Measurements from ENCODE around the gene RELL2. TPM values are rescaled to one million over a fixed set of nuclear protein-coding genes. Genes with fewer than 3 reads are reported as not detected.
A peak's percentile ranks its signal among the peaks of the same experiment; 100 is the strongest.

RELL2 gene
- total RNA-seq, 1 experiment from 2014 or later = 13.3 TPM

DNA sequence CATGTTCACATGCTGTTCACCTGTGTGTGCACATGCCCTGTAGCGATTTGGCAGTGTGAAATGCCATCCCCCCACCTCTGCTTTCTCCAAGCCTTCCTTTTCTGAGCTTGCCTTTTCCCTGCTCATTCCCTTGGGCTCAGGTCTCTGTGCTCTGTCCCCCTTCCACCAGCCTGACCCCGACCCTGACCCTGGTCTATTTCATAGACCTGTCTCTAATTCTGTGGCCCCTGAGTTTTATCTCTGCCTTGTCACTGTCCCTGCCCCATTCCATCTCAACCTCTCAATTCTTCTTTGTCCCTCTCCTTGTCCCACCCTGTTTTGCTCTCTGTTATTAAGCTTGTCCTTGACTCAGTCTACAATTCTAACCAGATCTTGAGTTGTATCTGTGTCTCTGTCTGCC is 44.5 kb downstream of the RELL2 start:
- DNase-seq (ENCODE audit: low read depth, low spot score) = no peak
- in situ Hi-C loops (cut with HindIII; ENCODE audit: low pct_unique_long_range_greater_than_20kb, low sequenced_read_pairs) (no loop called here), intact Hi-C loops (cut with micrococcal nuclease; ENCODE audit: unreplicated experiment) (no loop called here)
- Histone ChIP-seq H3K36me3 (ENCODE audit: control insufficient read depth, insufficient read depth, low read length) (no peaks in the 10 kb centered on the region), H3K4me1 (ENCODE audit: control insufficient read depth, insufficient read depth, low read length) (peaks cover 8% of the 10 kb centered on the region), H3K27me3 (ENCODE audit: control insufficient read depth, insufficient read depth, low read length) (no peaks in the 10 kb centered on the region), H3K4me3 (ENCODE audit: low read depth in 2 of 2, low read length in 2 of 2) (peak overlapping the region; percentile 29 to 59), H3K27ac (ENCODE audit: low read length) (peak overlapping the region; percentile 55; the same call in 1 of the 2 replicates), H3K9me3 (ENCODE audit: control insufficient read depth, insufficient read depth, low read depth, low read length) (no peaks in the 10 kb centered on the region)
- ChIA-PET CTCF (interaction anchor here (1.1 kb wide), 1 partner anchor 16 kb away, joined by 6 read pairs; no protein-coding TSS in a partner anchor), POLR2A (no interaction called here)
- ATAC-seq = peak; percentile 9; the same call in 1 of the 2 replicates
- TF ChIP-seq, protein P1, sequence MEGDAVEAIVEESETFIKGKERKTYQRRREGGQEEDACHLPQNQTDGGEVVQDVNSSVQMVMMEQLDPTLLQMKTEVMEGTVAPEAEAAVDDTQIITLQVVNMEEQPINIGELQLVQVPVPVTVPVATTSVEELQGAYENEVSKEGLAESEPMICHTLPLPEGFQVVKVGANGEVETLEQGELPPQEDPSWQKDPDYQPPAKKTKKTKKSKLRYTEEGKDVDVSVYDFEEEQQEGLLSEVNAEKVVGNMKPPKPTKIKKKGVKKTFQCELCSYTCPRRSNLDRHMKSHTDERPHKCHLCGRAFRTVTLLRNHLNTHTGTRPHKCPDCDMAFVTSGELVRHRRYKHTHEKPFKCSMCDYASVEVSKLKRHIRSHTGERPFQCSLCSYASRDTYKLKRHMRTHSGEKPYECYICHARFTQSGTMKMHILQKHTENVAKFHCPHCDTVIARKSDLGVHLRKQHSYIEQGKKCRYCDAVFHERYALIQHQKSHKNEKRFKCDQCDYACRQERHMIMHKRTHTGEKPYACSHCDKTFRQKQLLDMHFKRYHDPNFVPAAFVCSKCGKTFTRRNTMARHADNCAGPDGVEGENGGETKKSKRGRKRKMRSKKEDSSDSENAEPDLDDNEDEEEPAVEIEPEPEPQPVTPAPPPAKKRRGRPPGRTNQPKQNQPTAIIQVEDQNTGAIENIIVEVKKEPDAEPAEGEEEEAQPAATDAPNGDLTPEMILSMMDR (IDR thresholded peaks at IDR 0.05) = no peak
- TF ChIP-seq, protein P2, sequence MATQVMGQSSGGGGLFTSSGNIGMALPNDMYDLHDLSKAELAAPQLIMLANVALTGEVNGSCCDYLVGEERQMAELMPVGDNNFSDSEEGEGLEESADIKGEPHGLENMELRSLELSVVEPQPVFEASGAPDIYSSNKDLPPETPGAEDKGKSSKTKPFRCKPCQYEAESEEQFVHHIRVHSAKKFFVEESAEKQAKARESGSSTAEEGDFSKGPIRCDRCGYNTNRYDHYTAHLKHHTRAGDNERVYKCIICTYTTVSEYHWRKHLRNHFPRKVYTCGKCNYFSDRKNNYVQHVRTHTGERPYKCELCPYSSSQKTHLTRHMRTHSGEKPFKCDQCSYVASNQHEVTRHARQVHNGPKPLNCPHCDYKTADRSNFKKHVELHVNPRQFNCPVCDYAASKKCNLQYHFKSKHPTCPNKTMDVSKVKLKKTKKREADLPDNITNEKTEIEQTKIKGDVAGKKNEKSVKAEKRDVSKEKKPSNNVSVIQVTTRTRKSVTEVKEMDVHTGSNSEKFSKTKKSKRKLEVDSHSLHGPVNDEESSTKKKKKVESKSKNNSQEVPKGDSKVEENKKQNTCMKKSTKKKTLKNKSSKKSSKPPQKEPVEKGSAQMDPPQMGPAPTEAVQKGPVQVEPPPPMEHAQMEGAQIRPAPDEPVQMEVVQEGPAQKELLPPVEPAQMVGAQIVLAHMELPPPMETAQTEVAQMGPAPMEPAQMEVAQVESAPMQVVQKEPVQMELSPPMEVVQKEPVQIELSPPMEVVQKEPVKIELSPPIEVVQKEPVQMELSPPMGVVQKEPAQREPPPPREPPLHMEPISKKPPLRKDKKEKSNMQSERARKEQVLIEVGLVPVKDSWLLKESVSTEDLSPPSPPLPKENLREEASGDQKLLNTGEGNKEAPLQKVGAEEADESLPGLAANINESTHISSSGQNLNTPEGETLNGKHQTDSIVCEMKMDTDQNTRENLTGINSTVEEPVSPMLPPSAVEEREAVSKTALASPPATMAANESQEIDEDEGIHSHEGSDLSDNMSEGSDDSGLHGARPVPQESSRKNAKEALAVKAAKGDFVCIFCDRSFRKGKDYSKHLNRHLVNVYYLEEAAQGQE (IDR thresholded peaks at IDR 0.05; ENCODE audit: insufficient read depth in 1 of 2, low read depth in 2 of 2, low read length in 1 of 2) = no peak
- TF ChIP-seq TCF7L2 (IDR thresholded peaks at IDR 0.05; ENCODE audit: low read depth, low read length) = no peak
- TF ChIP-seq POLR2AphosphoS5 (IDR thresholded peaks at IDR 0.05; ENCODE audit: low read depth, low read length) = no peak
- TF ChIP-seq SIN3A (IDR thresholded peaks at IDR 0.05; ENCODE audit: borderline replicate concordance, insufficient read depth, low read depth, low read length) = no peak
- BruUV-seq (replicated peaks) = no TSS peak

DNA sequence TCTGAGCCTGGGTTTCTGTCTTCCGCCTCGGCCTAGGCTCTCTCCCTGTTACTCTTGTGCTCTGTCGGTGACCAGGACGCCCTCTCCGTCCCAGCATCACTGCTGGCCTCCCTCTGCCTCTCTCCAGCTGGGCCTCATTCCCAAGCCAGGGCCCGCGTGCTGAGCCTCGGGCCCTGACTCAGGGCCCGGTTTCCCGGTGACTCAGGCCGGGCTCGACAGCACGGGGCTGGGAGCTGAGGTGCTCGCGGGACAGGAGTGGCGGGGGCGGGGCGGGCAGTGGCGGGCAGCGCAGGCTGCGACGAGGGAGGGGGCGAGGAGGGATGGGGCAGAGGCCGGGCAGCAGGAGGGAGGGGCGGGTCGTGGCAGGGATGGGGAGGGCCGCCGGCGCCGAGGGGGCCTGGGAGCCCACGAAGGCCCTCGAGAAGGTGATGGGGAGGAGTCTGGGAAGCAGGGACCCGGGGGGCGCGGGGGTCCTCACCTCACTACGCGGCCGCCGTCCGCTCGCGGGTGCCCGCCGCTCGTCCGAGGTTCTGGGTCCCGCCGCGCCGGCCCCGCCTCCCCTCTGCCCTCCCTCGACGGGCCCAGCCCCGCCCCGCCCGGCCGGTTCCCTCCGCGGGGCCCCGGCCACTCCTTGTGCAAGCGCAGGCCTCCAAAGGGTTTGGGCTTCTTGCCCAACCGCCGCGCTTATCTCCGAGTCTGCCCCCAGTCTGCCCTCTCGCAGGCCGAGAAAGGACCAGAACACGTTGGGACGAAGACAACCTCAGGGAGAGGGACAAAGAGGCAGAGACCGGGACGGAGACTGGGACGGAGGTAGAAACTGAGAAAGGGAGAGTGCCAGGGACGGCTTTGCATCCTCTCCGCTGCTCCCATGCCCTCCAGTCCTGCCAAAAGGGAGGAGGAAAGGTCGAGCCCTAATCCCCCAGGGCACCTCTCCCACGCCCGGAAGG is 45.2 kb downstream of the RELL2 start, which contains the start of gene ARAP3:
TSS of gene ARAP3 (minus strand) at position 536 of the 947 bp plus-strand sequence. CDS start 1,744 bp downstream, outside the sequence.
- Histone ChIP-seq H3K27ac (ENCODE audit: low read length) (peak within 1 kb of the TSS; percentile 55; the same call in 1 of the 2 replicates), H3K36me3 (ENCODE audit: control insufficient read depth, insufficient read depth, low read length) (no peaks in the 10 kb centered on the region), H3K4me3 (ENCODE audit: low read depth in 2 of 2, low read length in 2 of 2) (peak within 1 kb of the TSS; percentile 29 to 59), H3K27me3 (ENCODE audit: control insufficient read depth, insufficient read depth, low read length) (no peaks in the 10 kb centered on the region), H3K4me1 (ENCODE audit: control insufficient read depth, insufficient read depth, low read length) (peaks cover 8% of the 10 kb centered on the region), H3K9me3 (ENCODE audit: control insufficient read depth, insufficient read depth, low read depth, low read length) (no peaks in the 10 kb centered on the region)
- peak; percentile 93 for ATAC-seq
- no TSS peak for BruUV-seq (replicated peaks)
- ChIA-PET CTCF (interaction anchor here (1.1 kb wide), 1 partner anchor 17 kb away, joined by 6 read pairs; no protein-coding TSS in a partner anchor), POLR2A (interaction anchor here (0.6 kb wide), 1 partner anchor 10 kb away, joined by 4 read pairs; no protein-coding TSS in a partner anchor)
- DNase-seq (ENCODE audit: low read depth, low spot score) = peak; percentile 38
- intact Hi-C loops (cut with micrococcal nuclease; ENCODE audit: unreplicated experiment) = no loop called here
- in situ Hi-C loops (cut with HindIII; ENCODE audit: low pct_unique_long_range_greater_than_20kb, low sequenced_read_pairs) = no loop called here
- TF ChIP-seq POLR2AphosphoS5 (IDR thresholded peaks at IDR 0.05; ENCODE audit: low read depth, low read length) (no peak), TCF7L2 (IDR thresholded peaks at IDR 0.05; ENCODE audit: low read depth, low read length) (no peak), SIN3A (IDR thresholded peaks at IDR 0.05; ENCODE audit: borderline replicate concordance, insufficient read depth, low read depth, low read length) (no peak)
- TF ChIP-seq, protein P2 (IDR thresholded peaks at IDR 0.05; ENCODE audit: insufficient read depth in 1 of 2, low read depth in 2 of 2, low read length in 1 of 2) = no peak
- TF ChIP-seq, protein P1 (IDR thresholded peaks at IDR 0.05) = no peak
